Measurements from ENCODE around the gene KRTAP10-2. TPM values are rescaled to one million over a fixed set of nuclear protein-coding genes. Genes with fewer than 3 reads are reported as not detected.

Gene KRTAP10-2
- total and polyA plus RNA-seq, 9 of the 15 experiments (the other 6 are each of a cell fraction or from before 2014, with no cell fraction given), result not detected

DNA sequence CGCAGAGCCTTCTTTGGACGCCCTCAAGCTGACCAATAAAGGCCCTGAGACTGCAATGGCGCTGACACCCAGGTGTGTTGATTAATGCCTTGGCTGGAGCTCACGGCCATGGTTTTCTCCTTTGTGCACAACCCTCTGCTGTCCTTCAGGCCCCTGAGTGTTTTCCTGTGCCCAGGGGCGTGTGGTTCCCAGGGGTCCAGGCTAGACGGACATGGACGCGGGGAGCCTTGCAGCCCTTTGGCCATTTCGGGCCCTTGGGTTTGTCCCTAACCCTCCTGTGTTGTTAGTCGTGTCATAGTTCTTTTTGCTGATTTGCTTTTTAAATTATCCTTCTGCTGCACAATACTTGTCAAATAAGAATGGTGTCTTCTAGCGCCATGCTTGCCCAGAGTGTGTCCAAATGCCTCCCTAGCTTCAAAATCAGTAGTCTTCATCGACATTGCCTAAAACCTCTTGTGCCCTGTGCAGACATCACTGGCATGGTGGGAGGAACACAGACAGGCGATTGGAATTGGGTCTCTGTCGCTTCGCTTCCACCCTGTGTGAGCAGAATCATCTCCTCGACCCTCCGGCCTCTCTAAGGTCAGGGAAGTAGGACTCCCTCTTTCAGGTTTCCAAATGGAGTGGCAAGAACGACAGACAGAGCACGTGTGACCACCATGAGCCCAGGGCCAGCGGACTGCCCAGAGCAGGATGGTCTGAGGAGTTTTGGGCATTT lies 24.2 kb upstream of the KRTAP10-2 start:
- H3K9ac ChIP-seq (ENCODE audit: insufficient read depth in 1 of 2, low read depth in 2 of 2, low read length in 2 of 2), result no peak overlapping the region
- no peaks in the 10 kb centered on the region for H3K9me1 ChIP-seq (ENCODE audit: control insufficient read depth, insufficient read depth, low read length)
- ChIA-PET POLR2A (interaction anchor here (0.6 kb wide), 1 partner anchor 426 kb away, joined by 3 read pairs; no protein-coding TSS in a partner anchor), CTCF (ENCODE audit: low intra/inter-chr PET ratio) (no interaction called here)
- no peaks in the 10 kb centered on the region for H3K36me3 ChIP-seq (ENCODE audit: control insufficient read depth, insufficient read depth, low read length)
- H3K4me3 ChIP-seq, result no peak overlapping the region
- peaks cover 20 to 56% of the 10 kb centered on the region in 2 experiments; a peak in 4 of 5 replicates for H3K27me3 ChIP-seq (ENCODE audit: control insufficient read depth in 2 of 2, insufficient read depth in 2 of 2, low read length in 2 of 2)
- H3K79me2 ChIP-seq (ENCODE audit: control insufficient read depth, insufficient read depth, low read length), result no peaks in the 10 kb centered on the region
- no peaks in the 10 kb centered on the region; the same call in none of the 2 replicates for H3K9me3 ChIP-seq (replicated peaks; ENCODE audit: control insufficient read depth, insufficient read depth, low read depth, low read length)
- ATAC-seq (no peak), DNase-seq (ENCODE audit: extremely low read depth in 1 of 4, low spot score in 3 of 4) (no peak), FAIRE-seq (no peak)
- H3K27ac ChIP-seq (ENCODE audit: extremely low read depth, low read depth, low read length), result no peak overlapping the region
- no peaks in the 10 kb centered on the region for H4K20me1 ChIP-seq (replicated peaks; ENCODE audit: control insufficient read depth, insufficient read depth, low read length)
- in situ Hi-C loops (cut with MboI), result no loop called here
- no TSS peak for BruUV-seq (replicated peaks)
- H2AFZ ChIP-seq (ENCODE audit: low read depth, low read length), result no peak overlapping the region
- intact Hi-C loops (cut with micrococcal nuclease), result no loop called here
- TF ChIP-seq ZNF253 (CRISPR knock-in tag; conservative IDR thresholded peaks at IDR 0.05), result no peak
- TF ChIP-seq, protein P1, sequence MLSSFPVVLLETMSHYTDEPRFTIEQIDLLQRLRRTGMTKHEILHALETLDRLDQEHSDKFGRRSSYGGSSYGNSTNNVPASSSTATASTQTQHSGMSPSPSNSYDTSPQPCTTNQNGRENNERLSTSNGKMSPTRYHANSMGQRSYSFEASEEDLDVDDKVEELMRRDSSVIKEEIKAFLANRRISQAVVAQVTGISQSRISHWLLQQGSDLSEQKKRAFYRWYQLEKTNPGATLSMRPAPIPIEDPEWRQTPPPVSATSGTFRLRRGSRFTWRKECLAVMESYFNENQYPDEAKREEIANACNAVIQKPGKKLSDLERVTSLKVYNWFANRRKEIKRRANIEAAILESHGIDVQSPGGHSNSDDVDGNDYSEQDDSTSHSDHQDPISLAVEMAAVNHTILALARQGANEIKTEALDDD (IDR thresholded peaks at IDR 0.05), result no peak
- TF ChIP-seq, protein P2, sequence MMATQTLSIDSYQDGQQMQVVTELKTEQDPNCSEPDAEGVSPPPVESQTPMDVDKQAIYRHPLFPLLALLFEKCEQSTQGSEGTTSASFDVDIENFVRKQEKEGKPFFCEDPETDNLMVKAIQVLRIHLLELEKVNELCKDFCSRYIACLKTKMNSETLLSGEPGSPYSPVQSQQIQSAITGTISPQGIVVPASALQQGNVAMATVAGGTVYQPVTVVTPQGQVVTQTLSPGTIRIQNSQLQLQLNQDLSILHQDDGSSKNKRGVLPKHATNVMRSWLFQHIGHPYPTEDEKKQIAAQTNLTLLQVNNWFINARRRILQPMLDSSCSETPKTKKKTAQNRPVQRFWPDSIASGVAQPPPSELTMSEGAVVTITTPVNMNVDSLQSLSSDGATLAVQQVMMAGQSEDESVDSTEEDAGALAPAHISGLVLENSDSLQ (IDR thresholded peaks at IDR 0.05), result 0 out of 2 replicates have a peak, but pooled peaks have one; percentile 8
- peaks cover 0 to 11% of the 10 kb centered on the region in 2 experiments; a peak in 1 of 5 replicates for H3K4me1 ChIP-seq (replicated peaks in 1 of 2; ENCODE audit: control insufficient read depth in 2 of 2, insufficient read depth in 2 of 2, low read length in 2 of 2)
- WGBS (ENCODE audit: insufficient coverage, low coverage, missing lambda C conversion rate), result under 1% methylated on average over 20 of the region's 20 CpGs
- H3K4me2 ChIP-seq (ENCODE audit: insufficient read depth, low read length), result no peak overlapping the region

Data from K562 (cell line).